Stimulated activated CD4-positive, alpha-beta T cell treated with anti-CD3 and anti-CD28 coated beads, Interleukin-15, amount 100 ng/mL, for 48 hours (primary cell): ENCODE measurements around the gene FGA.

ENCODE experiments used
- DNase-seq, 2 donors: peaks; one replicate each; pipeline ENCODE4 v3.0.0-alpha.2; 2020; ENCODE audit warnings: low read depth in 2 of 2

The FGA gene

GRCh38 chr4:154583230-154583629, 7.3 kb downstream of the FGA start:
- no peak for DNase-seq

GRCh38 chr4:154582723-154583122, 7.8 kb downstream of the FGA start:
- no peak for DNase-seq

- no peak for DNase-seq
Measured at GRCh38 chr4:154579927-154580326, 10.6 kb downstream of the FGA start.

GRCh38 chr4:154578919-154579318, 11.6 kb downstream of the FGA start:
- DNase-seq: no peak

- DNase-seq: no peak
Measured at GRCh38 chr4:154577324-154577723, 13.2 kb downstream of the FGA start.

- no peak for DNase-seq
Measured at GRCh38 chr4:154574311-154574710, 16.2 kb downstream of the FGA start.

- no peak for DNase-seq
Measured at GRCh38 chr4:154573190-154573870, 17.2 kb downstream of the FGA start.

- DNase-seq: no peak
Measured at GRCh38 chr4:154569584-154569983, 21.0 kb downstream of the FGA start.

- DNase-seq: no peak
Measured at GRCh38 chr4:154569028-154569427, 21.5 kb downstream of the FGA start.

- DNase-seq: no peak
Measured at GRCh38 chr4:154566639-154567204, 23.8 kb downstream of the FGA start.

- no peak for DNase-seq
Measured at GRCh38 chr4:154565704-154566103, 24.8 kb downstream of the FGA start.

- DNase-seq: no peak
Measured at GRCh38 chr4:154564311-154564710, 26.2 kb downstream of the FGA start.

- no peak for DNase-seq
Measured at GRCh38 chr4:154562697-154563254, 27.8 kb downstream of the FGA start, which contains the start of gene FGB. FGB (plus strand) TSS chr4:154563011; CDS start chr4:154563019, 8 bp downstream.

GRCh38 chr4:154560824-154561231, 29.7 kb downstream of the FGA start:
- no peak for DNase-seq

- DNase-seq: no peak
Measured at GRCh38 chr4:154560419-154560801, 30.1 kb downstream of the FGA start.

- DNase-seq: no peak
Measured at GRCh38 chr4:154559494-154560418, 30.8 kb downstream of the FGA start.

- no peak for DNase-seq
Measured at GRCh38 chr4:154559141-154559493, 31.4 kb downstream of the FGA start.

GRCh38 chr4:154551872-154552686, 38.5 kb downstream of the FGA start:
- DNase-seq: peak; percentile 41 to 63

GRCh38 chr4:154549894-154550790, 40.4 kb downstream of the FGA start, which contains the start of gene PLRG1:
PLRG1 (minus strand) TSS chr4:154550400; CDS start chr4:154550308, 92 bp downstream.
- peak; percentile 91 to 94 for DNase-seq

- no peak for DNase-seq
Measured at GRCh38 chr4:154545689-154546088, 44.9 kb downstream of the FGA start.
